Fibroblast of skin of back (primary cell): ENCODE measurements around the gene NTHL1.
A peak's percentile ranks its signal among the peaks of the same experiment; 100 is the strongest.

Experiments
- DNase-seq: peaks from one replicate; pipeline ENCODE4 v3.0.0-alpha.2; 2013

NTHL1 gene

DNA sequence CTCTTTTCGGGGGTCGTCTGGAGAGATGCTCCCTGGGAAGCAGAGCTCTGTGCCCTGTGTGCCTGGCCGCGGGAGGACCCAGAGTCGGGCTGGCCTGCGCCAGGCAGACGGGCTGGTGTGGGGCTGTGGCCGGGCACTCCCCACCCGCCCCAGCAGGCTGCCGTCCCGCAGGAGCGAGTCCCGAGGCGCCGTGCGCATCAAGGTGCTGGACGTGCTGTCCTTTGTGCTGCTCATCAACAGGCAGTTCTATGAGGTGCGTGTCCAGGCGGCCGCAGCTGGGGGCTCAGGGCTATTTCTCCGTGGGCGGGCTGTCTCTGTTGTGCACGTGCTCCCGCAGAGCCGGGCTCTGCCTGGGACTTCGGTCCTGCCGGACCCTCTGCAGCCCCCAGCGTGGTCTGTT lies 15.2 kb upstream of the NTHL1 start:
- no peak for DNase-seq

- DNase-seq: no peak
Measured at GRCh38 chr16:2061526-2061925, 13.9 kb upstream of the NTHL1 start.

- DNase-seq: no peak
Measured at GRCh38 chr16:2061023-2061422, 13.4 kb upstream of the NTHL1 start.

GRCh38 chr16:2060346-2060745 lies 12.7 kb upstream of the NTHL1 start:
- no peak for DNase-seq

- DNase-seq: no peak
Measured at GRCh38 chr16:2058872-2059271, 11.2 kb upstream of the NTHL1 start.

- no peak for DNase-seq
Measured at GRCh38 chr16:2058420-2058819, 10.8 kb upstream of the NTHL1 start.

DNA sequence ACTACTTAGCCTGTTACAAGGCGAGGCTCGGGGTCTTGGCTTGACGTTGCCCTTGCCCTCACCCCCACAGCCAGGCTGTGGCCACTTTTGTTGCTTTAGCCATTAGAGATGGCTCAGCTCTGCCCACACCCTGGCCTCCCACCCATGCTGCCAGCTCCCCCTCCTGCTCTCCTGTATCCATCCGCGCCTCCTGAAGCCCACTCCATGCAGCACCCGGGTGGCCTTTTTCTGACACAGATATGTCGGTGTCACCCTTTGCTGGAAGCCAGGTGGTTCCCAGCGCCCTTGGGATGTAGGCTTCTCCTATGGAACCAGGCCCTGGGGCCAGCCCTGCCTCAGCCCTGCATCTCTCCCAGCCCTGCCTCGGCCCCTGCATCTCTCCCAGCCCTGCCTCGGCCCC lies 9.8 kb upstream of the NTHL1 start:
- DNase-seq: no peak

GRCh38 chr16:2056681-2057407 lies 9.2 kb upstream of the NTHL1 start:
- no peak for DNase-seq

- peak; percentile 20 for DNase-seq
Measured at GRCh38 chr16:2056077-2056476, 8.4 kb upstream of the NTHL1 start.

- DNase-seq: no peak
Measured at GRCh38 chr16:2054543-2055245, 7.1 kb upstream of the NTHL1 start.

- DNase-seq: no peak
Measured at GRCh38 chr16:2053897-2054296, 6.3 kb upstream of the NTHL1 start.

- DNase-seq: no peak
Measured at GRCh38 chr16:2053211-2053610, 5.6 kb upstream of the NTHL1 start.

DNA sequence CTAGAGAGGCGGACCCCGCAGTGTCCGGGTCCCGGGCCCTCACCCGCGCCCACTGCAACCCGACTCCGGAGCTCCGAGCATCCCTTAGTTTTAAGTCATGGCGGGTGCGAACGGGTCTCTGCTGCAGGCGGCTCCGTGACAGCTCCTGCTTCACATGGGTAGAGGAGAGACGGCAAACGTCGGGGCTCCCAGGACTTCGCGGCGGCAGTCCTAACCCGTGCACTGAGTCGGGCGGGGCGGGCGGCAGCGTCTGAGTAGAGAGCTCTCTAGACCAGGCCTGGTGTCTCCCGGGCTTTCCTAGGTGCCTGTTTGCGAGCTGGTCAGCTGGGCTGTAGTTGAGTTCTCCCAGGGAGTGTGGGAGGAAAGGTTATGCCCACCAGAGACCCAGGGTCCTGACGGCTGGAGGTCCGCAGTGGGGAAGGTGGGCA lies 496 bp upstream of the NTHL1 start:
- DNase-seq: no peak

DNA sequence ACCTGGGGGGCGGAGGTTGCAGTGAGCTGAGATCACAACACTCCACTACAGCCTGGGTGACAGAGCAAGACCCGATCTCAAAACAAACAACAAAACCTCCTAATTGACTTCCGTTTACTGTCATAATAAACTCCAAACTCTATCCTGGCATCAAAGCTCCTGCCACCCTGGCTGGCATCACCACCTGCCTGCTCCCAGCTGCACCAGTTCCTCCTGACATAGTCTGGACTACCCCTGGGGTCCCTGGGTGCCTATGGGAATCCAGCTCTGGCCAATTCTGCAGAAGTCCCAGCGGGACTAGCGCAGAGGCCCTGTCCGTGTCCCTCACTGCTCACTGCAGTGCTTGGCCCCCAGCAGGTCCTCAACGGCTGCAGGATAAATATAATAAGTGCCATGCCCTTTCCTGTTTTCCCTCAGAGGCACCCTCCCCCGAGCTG lies 723 bp downstream of the NTHL1 start:
- no peak for DNase-seq

DNA sequence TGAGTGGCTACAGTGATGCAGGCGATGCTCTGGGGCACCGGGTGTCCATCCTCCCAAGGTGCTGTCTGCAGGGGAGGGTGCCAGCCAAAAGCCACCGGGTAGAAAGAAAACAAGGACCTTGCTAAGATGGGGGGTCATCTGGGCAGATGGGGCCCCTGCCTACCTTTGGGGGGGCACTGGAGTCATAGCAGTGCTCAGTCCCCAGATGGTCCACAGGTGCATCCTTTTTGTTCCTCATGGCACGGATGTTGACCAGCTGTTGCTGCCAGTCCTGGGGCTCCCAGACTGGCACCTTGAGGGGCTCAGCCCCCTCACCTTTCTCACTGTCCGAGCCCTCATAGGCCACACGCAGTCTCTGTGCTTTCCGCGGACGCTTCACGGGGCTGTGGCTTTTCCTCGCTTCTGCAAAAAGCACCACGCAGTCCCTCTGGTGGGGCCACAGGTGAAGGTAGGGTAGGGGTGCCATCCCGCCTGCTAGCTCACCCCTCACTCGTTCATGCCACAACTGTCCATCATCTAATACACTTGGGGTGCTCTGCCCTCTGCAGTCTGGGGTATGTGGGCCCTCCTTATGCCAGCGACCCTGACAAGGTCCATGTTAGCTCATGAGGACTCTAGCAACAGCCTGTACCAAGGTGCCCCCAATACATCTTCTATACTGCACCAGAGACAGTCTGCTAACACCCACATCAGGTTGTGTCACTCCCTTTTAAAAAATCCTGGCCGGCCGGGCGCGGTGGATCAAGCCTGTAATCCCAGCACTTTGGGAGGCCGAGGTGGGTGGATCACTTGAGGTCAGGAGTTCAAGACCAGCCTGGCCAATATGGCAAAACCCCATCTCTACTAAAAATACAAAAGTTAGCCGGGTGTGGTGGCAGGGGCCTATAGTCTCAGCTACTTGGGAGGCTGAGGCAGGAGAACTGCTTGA lies 1.4 kb downstream of the NTHL1 start:
- DNase-seq: no peak

DNA sequence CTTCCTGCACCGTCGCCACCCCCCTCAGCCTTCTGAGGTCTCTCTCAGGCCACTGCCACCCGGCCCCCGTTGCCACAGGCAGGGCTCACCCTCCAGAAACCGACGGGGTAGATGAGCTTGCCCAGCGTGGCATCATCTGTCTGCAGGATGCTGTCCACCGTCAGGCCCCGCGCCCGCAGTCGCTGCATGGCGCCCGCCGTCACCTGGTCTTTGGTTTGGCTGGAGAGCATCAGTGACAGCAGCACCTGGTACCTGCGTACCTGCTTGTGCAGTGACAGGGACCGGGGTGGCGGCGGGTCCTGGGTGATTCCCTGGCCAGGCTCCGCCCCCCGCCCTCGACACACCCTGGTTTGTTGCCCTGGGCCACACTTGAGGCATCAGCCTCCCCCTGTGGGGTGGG lies 3.1 kb downstream of the NTHL1 start:
- DNase-seq: no peak

DNA sequence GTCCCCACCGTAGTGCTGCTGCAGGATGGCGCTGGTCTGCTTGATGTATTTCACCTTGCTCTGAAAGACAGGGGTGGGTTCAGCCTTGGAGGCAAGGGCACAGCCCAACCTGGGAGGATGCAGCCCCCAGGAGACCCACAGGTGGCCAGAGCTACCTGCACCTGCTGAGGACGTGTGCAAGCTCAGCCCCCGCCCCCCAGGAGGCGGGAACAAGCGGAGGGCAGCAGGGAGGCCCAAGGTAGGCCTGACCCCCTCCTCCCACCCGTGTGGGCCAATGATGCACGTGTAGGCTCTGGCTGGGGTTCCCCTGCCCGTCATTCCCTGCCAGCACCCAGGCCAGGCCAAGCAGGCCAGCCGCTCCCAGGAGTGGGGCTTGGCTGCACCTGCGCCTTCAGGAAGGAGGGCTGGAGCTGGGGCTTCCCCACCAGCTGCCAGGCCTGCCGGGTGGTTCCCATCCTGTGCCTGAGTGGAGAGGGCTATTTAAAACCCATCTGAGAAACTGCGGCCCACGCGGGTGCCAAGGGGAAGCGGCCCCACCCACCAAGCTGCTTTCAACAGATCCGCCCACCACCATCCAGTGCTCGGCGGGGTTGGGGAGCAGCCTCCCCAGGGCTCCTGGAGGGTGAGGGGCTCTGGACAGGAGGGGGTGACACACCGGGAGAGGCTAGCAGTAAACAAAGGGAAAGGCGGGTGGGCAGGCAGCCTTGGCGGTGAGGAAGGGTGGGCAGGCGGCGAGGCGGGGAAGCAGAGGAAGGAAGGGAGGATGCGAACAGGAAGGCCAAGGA lies 3.8 kb downstream of the NTHL1 start:
- no peak for DNase-seq

- no peak for DNase-seq
Measured at GRCh38 chr16:2042986-2043666, 4.5 kb downstream of the NTHL1 start.

- no peak for DNase-seq
Measured at GRCh38 chr16:2042171-2042985, 5.3 kb downstream of the NTHL1 start.

GRCh38 chr16:2040787-2041522 lies 6.7 kb downstream of the NTHL1 start:
- no peak for DNase-seq
